Inflammatory macrophage treated with lipopolysaccharide for 4 hours (primary cell): ENCODE data around the gene UBQLN4.

Experiments
- DNase-seq: peaks from one replicate; pipeline ENCODE4 v3.0.0-alpha.2; 2020

UBQLN4 gene

DNA sequence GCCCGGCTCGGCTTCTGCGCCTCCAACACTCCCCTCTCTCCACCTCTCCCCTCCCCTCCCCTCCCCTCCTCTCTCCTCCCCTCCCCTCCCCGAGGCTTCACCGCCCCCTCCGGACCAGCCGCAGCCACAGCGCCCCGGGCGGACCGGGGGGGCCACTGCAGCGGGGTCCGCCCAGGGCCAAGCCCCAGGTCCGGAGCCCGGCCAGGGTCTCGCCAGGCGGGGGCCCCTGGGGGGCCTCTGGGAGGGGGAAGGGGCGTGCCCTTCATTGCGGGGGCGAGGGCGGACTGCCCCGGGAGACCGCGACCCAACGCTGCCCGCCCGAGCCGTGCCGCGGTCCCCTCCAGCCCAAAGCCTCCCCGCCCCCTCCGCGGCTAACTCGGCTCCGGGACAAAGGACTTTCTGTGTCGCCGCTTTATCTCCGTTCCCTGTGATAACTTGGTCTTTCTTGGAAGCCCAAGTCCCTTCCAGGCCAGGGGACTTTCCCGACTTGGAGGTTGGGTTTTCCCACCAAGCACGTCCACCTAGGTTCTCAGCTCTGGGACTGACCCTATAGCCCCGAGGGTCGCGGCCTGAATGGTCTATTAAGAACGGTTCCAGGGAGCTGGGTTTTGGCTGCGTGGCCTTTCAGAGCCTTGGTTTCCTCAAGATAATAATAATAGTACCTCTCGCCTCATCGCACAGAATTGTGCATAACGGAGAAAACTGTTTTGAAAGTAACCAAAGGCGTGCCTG lies at the start of gene UBQLN4:
Gene UBQLN4, minus strand, starts transcription at position 31 of the 732 bp plus-strand sequence. CDS start 97 bp downstream, outside the sequence.
- peak; percentile 87 for DNase-seq

GRCh38 chr1:156102633-156103511 lies 49.3 kb upstream of the UBQLN4 start:
- DNase-seq = peak; percentile 58

DNA sequence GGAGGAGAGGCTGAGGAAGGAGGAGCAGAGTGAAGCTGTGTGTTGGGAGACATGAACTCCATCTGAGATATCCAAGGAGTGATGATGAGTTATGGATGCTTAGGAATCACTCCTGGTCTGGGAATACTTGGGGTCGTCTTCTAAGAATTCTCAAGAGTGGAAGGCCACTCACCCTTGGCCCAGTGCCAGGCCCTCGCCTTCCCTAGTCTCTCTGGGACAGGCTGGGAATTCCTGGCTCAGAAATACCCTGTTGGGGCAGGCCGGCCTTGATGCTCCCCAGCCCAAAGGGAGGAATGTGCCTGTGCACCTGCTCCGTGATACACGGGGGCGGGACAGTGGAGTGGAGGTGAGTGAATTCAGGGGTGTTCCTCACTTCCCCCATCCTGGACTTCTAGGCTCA lies 48.3 kb upstream of the UBQLN4 start:
- DNase-seq = no peak

GRCh38 chr1:156100205-156100995 lies 46.8 kb upstream of the UBQLN4 start:
- DNase-seq = no peak

DNA sequence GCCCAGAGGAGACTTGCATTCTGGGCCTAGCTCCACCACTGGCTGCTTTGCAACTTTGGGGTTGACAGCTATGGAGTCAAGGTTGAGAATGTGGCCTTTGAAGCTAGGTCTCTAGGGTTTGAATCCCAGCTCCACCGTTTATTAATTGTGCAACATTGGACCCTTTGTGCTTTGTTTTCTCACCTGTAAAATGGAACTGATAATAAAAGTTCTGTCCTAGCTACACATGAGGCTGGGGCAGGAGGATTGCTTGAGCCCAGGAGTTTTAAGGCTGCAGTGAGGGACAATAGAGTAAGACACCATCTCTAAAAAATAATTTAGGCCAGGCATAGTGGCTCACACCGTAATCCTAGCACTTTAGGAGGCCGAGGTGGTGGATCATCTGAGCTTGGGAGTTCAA lies 45.7 kb upstream of the UBQLN4 start:
- no peak for DNase-seq

DNA sequence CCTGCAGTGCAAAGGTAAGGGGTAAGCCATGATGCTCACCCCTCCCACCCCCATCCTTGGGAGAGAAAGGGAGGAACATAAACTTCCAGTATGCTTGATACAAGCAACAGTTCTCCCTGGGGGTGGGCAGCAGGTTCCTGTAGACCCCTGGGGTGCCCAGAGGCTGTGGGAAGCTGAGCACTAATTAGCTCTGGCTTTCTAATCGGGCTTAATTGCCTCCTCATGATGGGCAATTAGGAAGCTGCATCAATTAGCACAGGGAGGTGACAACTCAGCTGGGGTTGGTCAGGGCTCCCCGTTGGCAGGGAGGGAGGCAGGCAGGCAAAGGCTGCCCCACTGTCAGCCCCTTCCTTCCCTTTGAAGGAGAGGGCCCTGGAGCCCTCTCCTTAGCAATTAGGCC lies 45.2 kb upstream of the UBQLN4 start:
- DNase-seq = no peak

- peak; percentile 61 for DNase-seq
Measured at GRCh38 chr1:156097499-156098178, 44.0 kb upstream of the UBQLN4 start.

- peak; percentile 82 for DNase-seq
Measured at GRCh38 chr1:156096640-156097391, 43.2 kb upstream of the UBQLN4 start.

- DNase-seq = peak; percentile 60
Measured at GRCh38 chr1:156095906-156096508, 42.4 kb upstream of the UBQLN4 start.

DNA sequence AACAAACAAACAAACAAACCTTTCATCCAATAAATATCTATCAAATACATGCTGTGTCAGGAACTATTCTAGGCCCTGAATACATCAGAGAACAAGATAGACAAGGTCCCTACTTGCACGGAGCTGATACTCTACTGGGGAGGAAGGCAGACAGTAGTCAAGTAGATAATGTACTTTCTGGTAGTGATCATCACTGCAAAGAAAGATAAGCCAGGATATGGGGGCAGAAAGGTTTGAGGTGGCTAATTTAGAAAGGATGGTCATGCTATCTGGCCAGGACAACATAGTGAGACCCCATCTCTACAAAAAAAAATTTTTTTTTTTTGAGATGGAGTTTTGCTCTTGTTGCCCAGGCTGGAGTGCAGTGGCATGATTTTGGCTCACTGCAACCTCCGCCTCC lies 38.0 kb upstream of the UBQLN4 start:
- DNase-seq = no peak

- DNase-seq = peak; percentile 73
Measured at GRCh38 chr1:156090840-156091188, 37.2 kb upstream of the UBQLN4 start.

DNA sequence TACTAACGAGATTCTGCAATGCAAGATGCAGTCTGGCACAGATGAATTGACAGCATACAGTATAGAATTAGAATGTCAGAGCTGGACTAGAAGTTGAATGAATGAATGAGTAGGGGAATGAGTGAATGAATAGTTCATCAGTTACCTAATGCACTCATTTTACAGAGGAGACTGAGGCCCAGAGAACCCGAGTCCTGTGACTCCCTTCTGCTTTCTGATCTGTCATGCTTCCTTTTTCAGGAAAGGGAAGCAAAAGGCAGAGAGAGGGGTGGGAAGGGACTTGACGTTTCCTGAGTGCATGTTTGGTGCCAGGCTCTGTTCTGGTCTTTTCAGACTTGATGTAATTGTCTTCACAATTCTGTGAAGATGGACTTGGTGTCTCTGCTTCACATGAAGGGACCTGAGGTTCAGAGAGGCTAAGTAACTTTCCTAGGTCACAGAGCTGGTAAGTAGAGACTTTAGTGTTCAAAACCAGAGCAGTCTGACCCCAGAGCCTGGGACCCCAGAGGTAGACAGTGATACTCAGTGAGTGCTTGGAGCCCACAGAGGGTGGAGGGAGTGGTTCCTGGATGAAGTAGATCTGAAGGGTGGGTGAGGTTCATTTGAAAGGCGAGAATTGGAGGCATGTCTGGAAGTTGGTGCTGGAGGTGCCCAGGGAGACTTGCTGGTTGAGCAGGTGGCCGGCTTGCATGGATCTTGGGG lies 36.7 kb upstream of the UBQLN4 start:
- peak; percentile 90 for DNase-seq

- no peak for DNase-seq
Measured at GRCh38 chr1:156089704-156090103, 36.1 kb upstream of the UBQLN4 start.

- DNase-seq = no peak
Measured at GRCh38 chr1:156086256-156086662, 32.7 kb upstream of the UBQLN4 start.

DNA sequence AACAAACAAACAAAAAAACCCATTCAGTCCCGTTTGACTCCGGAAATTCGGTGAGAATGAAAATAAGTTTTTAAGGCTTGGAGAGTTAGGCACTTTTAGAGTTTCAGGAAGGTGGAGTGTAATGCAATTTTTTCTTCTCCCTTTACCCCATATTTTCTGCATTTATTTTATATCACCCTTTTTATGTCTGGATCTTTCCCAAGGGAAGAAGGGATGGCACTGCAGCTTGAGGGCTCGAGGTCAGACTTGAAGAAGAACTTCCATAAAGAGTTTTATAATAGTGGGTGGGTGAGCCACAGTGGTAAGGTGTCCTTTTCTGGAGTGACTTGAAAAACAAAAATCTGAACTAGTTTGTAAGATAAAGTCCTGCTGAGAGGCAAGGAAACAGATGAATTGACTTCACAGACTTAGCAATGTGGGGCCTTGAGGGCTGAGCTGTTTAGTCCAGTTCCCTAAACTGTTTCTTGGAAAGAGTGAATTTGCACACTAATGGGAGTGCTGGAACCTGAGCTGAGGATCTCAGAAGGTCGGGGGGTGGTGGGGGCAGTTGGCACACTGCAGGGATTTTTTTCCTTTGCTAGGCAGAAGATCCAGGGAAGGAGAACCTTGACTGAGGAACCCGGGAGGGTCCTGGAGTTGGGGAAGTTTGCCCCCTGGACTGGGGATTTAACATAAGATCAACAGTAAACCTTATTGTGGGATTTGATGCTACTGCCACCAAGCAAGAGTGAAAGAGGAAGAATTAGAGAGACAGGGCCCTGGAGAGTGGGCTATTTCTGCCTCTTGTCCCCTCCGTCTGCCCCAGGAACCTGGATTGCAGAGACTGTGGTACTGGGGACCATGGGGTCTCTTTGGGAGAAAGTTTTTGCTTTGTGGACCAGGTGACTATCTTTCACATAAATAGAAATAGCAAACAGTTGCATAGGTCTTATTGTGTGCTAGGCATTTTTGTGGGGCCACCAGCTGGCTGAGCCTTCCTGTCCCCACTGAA lies 30.5 kb upstream of the UBQLN4 start:
- DNase-seq = peak; percentile 25

- peak; percentile 54 for DNase-seq
Measured at GRCh38 chr1:156082309-156083091, 28.9 kb upstream of the UBQLN4 start, which contains the start of gene MEX3A. TSS of gene MEX3A (minus strand) at chr1:156082465. CDS start at chr1:156081998, 467 bp downstream.

- DNase-seq = no peak
Measured at GRCh38 chr1:156081917-156082308, 28.3 kb upstream of the UBQLN4 start.

GRCh38 chr1:156081180-156081916 lies 27.8 kb upstream of the UBQLN4 start:
- DNase-seq = no peak
